ENCODE measurements around the gene CCDC185. TPM values are rescaled to one million over a fixed set of nuclear protein-coding genes. Genes with fewer than 3 reads are reported as not detected.

Gene CCDC185
- total RNA-seq, 1 experiment from 2014 or later: not detected

GRCh38 chr1:223421676-223422075 lies 28.5 kb downstream of the CCDC185 start:
- DNase-seq (ENCODE audit: low read depth): no peak
- in situ Hi-C loops (cut with HindIII; ENCODE audit: low pct_unique_long_range_greater_than_20kb, low sequenced_read_pairs): no loop called here

GRCh38 chr1:223422911-223423310 lies 29.7 kb downstream of the CCDC185 start:
- in situ Hi-C loops (cut with HindIII; ENCODE audit: low pct_unique_long_range_greater_than_20kb, low sequenced_read_pairs): no loop called here
- DNase-seq (ENCODE audit: low read depth): no peak

DNA sequence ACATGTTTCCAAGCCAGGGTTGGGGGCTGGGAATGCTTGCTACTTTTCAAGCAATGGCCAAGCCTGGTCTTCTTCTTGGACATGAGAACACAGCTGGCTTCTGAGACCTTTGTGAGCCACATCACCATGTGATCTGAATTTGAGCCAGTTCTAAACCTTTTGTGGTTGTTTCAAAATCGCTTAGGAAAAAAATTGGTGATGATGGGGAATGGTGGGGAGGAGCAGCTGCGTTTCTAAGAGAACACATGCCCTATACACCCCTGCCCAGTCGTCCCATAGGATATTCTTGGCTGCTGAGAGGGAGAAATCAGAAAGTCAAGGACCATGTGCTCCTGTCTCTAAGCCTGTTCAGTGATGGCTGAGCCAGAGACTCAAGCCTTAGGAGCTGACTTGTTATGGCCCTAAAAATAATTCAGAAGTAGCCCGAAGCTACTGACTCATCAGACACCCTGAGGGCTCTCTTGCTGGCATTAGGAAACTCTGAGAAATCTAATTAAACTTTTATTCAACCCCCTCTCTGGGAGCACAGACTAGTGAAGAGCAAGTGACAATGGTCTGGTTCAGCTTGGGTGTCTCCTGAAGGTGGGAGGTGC lies 30.5 kb downstream of the CCDC185 start:
- in situ Hi-C loops (cut with HindIII; ENCODE audit: low pct_unique_long_range_greater_than_20kb, low sequenced_read_pairs): no loop called here
- DNase-seq (ENCODE audit: low read depth): no peak

DNA sequence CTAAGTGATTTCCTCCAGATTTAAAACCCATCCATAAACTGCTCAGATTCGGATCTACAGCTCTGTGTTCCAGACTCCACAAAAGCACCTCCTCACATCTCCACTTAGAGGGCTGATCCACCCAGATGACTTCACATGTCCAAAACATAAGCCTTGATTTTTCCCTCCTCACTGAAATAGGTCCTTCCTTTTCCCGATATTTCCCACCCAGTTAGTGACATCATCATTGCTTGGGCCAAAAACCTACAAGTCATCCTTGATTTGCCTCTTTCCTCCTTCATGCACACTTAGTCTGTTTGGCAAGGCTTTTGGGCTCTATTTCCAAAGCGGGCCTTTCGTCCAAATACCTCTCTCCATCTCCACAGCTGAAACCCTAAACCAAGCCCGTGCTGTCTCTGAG lies 32.3 kb downstream of the CCDC185 start:
- DNase-seq (ENCODE audit: low read depth): no peak
- in situ Hi-C loops (cut with HindIII; ENCODE audit: low pct_unique_long_range_greater_than_20kb, low sequenced_read_pairs): no loop called here

DNA sequence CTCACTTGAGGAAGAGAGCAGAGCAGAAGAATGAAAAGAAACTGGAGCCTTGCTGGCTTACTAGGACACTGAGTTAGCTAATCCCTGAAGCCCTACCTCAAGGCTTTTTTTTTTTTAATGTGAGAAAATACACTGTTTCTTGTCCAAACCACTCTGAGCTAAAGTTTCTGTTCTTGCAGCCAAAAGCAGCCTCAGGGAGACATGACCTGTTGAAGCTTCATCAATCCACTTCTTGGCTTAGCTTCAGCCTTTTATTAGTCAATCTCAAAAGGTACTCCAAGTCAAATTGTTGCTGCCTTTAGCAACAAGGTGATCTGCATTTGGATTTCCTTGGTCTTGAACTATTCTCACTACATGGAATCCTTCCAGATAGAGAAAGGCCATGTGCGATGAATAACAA lies 33.7 kb downstream of the CCDC185 start:
- in situ Hi-C loops (cut with HindIII; ENCODE audit: low pct_unique_long_range_greater_than_20kb, low sequenced_read_pairs): no loop called here

GRCh38 chr1:223429313-223429731 lies 36.1 kb downstream of the CCDC185 start:
- DNase-seq (ENCODE audit: low read depth): no peak
- in situ Hi-C loops (cut with HindIII; ENCODE audit: low pct_unique_long_range_greater_than_20kb, low sequenced_read_pairs): no loop called here

More for the DNA sequence above, 33.7 kb downstream of the CCDC185 start:
- DNase-seq (ENCODE audit: low read depth): no peak

GRCh38 chr1:223429821-223430220 lies 36.6 kb downstream of the CCDC185 start:
- DNase-seq (ENCODE audit: low read depth): no peak
- in situ Hi-C loops (cut with HindIII; ENCODE audit: low pct_unique_long_range_greater_than_20kb, low sequenced_read_pairs): no loop called here

GRCh38 chr1:223430236-223430635 lies 37.0 kb downstream of the CCDC185 start:
- no peak for DNase-seq (ENCODE audit: low read depth)
- in situ Hi-C loops (cut with HindIII; ENCODE audit: low pct_unique_long_range_greater_than_20kb, low sequenced_read_pairs): no loop called here

GRCh38 chr1:223437151-223437550 lies 43.9 kb downstream of the CCDC185 start:
- in situ Hi-C loops (cut with HindIII; ENCODE audit: low pct_unique_long_range_greater_than_20kb, low sequenced_read_pairs): no loop called here
- DNase-seq (ENCODE audit: low read depth): no peak

DNA sequence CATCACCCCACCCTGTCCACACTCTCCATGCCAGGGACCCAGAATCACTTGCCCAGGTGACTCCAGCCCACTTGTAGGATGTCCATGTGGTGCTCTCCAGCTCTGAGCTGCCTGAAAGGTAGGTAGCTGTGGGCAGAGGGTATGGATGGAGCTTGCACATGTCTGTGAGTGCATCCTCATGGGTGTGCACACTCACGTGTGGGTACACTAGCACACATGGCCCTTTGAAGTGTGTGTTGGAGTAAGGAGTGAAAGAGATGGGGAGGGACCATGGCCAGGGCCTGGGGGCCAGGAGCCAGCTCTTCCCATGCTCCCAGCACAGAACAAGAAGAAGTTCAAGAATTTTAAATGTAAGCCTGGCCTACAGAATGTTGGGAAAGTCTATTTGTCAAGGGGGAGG lies 50.2 kb downstream of the CCDC185 start:
- in situ Hi-C loops (cut with HindIII; ENCODE audit: low pct_unique_long_range_greater_than_20kb, low sequenced_read_pairs): no loop called here

GRCh38 chr1:223444411-223444810 lies 51.2 kb downstream of the CCDC185 start:
- DNase-seq (ENCODE audit: low read depth): peak; percentile 76
- in situ Hi-C loops (cut with HindIII; ENCODE audit: low pct_unique_long_range_greater_than_20kb, low sequenced_read_pairs): no loop called here

More for the DNA sequence above, 50.2 kb downstream of the CCDC185 start:
- DNase-seq (ENCODE audit: low read depth): no peak

Other genes starting within 250 kb of the CCDC185 start
- gene SUSD4, start 29.2 kb upstream of the CCDC185 start, total RNA-seq (2014; rRNA removed; shearing (Covaris generic); ENCODE audit: low replicate concordance): 3.5 and 11.9 TPM in 2 replicates